Kidney epithelial cell (primary cell): ENCODE measurements around the gene PEA15. TPM values are rescaled to one million over a fixed set of nuclear protein-coding genes. Genes with fewer than 3 reads are reported as not detected.

Source experiments
- DNase-seq: peaks from one replicate; pipeline ENCODE4 v3.0.0-alpha.2; 2010; ENCODE audit warnings: low read depth
- H3K27me3 ChIP-seq: 2 replicates; pipeline ENCODE4 v1.6.0; 2011; ENCODE audit warnings: low read length; ENCODE audit not compliant: control insufficient read depth, insufficient read depth
- H3K36me3 ChIP-seq: 2 replicates; pipeline ENCODE4 v1.5.1; 2011; ENCODE audit warnings: low read length; ENCODE audit not compliant: control insufficient read depth, insufficient read depth
- H3K4me3 ChIP-seq: 2 replicates; pipeline ENCODE4 v1.5.1; 2011; ENCODE audit warnings: low read depth, mild to moderate bottlenecking, control low read depth, low read length
- total RNA-seq: library from RNA; depleted of rRNA; stranded (reverse); fragments of >200 nt; gene quantifications from 2 replicates; pipeline ENCODE4 v1.2.3, GENCODE V29; 2015
- TF ChIP-seq, protein P1 (sequence below): IDR thresholded peaks from 2 replicates; pipeline ENCODE4 v1.5.1; 2011; ENCODE audit warnings: mild to moderate bottlenecking, moderate library complexity, low read length, control low read depth, inconsistent platforms; ENCODE audit not compliant: insufficient read depth, poor library complexity, severe bottlenecking

The PEA15 gene
- total RNA-seq, 1 donor from 2014 or later, result 139 TPM

DNA sequence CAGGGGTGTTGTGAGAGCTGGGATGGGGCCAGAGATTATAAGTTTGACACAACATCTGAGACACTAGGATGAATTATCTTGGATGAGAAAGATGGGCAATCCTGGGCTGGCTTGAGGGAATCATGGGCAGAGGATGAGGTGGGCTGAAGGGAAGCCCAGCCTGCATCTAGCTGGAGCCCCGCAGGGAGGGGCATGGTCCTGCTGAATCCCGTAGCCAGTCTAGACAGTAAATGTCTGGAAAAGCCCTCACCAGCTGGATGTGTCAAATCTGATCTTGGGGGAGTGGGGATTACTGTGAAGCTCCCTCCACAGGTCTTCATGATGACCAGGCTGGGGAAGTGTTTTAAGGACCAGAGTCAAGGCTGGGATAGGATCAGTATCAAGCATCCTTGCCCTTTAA, 18.5 kb upstream of the PEA15 start:
- TF ChIP-seq, protein P1, sequence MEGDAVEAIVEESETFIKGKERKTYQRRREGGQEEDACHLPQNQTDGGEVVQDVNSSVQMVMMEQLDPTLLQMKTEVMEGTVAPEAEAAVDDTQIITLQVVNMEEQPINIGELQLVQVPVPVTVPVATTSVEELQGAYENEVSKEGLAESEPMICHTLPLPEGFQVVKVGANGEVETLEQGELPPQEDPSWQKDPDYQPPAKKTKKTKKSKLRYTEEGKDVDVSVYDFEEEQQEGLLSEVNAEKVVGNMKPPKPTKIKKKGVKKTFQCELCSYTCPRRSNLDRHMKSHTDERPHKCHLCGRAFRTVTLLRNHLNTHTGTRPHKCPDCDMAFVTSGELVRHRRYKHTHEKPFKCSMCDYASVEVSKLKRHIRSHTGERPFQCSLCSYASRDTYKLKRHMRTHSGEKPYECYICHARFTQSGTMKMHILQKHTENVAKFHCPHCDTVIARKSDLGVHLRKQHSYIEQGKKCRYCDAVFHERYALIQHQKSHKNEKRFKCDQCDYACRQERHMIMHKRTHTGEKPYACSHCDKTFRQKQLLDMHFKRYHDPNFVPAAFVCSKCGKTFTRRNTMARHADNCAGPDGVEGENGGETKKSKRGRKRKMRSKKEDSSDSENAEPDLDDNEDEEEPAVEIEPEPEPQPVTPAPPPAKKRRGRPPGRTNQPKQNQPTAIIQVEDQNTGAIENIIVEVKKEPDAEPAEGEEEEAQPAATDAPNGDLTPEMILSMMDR, result no peak
- H3K36me3 ChIP-seq, result no peaks in the 10 kb centered on the region
- DNase-seq, result no peak
- H3K4me3 ChIP-seq, result no peak overlapping the region
- peaks cover 7% of the 10 kb centered on the region for H3K27me3 ChIP-seq

DNA sequence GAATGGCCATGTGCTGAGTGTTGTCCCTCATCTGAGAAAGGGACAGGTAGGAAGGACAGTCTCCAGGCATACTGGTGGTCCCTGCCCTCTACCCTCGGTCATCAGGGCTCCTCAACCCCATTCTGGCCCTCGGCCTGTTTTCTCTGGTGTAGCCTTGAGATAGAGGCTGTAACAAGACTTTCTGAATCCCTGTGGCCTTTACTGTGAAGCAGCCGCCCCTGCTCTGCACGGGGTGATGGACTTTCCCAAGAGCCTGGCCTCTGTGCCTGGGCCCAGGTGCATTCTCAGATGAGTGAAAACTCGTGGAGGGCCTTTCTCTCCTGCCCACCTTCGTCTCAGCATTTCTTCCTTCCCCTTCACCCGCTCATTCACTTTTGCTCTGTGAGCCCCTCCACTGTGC, 17.8 kb upstream of the PEA15 start:
- Histone ChIP-seq H3K36me3 (no peaks in the 10 kb centered on the region), H3K27me3 (peaks cover 7% of the 10 kb centered on the region), H3K4me3 (no peak overlapping the region)
- DNase-seq, result no peak
- TF ChIP-seq, protein P1, result no peak

DNA sequence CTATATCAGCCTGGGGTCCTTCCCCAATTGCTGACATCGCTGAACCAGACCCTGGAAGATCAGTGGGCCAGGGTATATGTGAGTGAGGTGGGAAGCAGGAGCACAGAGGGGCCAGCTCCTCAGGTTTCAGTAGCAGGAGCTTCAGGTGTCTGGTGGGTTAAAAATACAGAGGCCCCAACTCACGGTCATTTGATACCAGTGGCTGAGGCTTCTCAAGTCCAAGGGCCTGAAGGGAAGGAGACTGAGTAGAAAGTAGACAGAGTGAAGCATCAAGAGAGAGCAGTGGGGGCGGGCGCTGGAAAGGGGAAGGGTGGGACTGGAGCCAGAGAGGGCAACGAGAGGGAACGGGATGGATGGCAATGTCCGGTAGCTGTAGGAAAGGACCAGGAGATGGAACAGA, 16.8 kb upstream of the PEA15 start:
- TF ChIP-seq, protein P1, result no peak
- H3K27me3 ChIP-seq, result peaks cover 7% of the 10 kb centered on the region
- no peak for DNase-seq
- H3K4me3 ChIP-seq, result no peak overlapping the region
- H3K36me3 ChIP-seq, result no peaks in the 10 kb centered on the region

DNA sequence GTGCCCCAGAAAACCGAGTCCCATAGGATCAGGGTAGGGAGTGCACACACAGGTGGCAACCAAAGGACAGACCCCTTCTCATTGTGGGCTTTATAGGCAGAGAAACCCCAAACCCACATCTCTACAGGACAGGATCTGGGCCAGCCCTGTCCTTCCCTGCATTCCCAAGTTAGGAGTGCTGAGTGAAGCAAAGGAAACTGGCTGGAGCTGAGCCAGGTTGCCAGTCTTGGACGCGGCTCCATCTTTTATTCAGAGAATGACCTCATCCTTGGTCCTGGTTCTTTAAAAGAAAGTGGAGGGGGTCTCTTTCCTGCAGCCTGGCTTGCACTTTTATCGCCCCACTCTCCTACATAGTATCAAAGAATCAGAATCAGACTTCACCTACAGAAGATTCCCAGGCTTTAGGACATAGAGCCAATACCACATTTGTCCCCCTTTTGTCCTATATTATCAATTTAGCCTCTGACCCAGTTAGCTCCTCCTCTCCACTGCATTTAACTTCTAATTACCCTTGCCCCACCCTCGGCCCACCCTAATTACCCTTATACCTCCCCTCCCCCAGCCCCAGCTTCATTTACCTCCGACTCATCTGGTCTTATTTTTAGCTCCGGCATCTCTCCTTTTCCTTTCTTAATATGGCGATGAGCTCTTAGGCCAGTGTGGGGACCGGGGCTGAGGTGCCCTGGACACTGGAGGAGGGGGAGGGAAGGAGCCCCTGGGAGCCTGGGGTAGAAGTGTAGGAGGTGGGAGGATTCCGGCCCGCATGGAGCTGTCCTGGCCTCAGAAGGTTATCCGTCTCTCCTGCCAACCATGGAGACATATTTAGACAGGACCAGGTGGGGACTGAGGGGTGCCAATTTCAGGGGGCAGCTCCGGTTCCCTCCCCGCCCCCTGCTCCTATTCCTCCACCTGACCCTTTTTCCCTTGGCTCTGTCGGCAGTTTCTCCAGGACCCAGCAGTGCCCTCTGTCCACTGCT, 15.2 kb upstream of the PEA15 start, which contains the start of gene CASQ1:
Gene CASQ1 (plus strand): TSS at position 927 of the 977 bp plus-strand sequence. CDS start 177 bp downstream, outside the sequence.
- Histone ChIP-seq H3K27me3 (peaks cover 11% of the 10 kb centered on the region), H3K36me3 (no peaks in the 10 kb centered on the region), H3K4me3 (no peak within 1 kb of the TSS)
- DNase-seq, result no peak
- TF ChIP-seq, protein P1, result no peak

DNA sequence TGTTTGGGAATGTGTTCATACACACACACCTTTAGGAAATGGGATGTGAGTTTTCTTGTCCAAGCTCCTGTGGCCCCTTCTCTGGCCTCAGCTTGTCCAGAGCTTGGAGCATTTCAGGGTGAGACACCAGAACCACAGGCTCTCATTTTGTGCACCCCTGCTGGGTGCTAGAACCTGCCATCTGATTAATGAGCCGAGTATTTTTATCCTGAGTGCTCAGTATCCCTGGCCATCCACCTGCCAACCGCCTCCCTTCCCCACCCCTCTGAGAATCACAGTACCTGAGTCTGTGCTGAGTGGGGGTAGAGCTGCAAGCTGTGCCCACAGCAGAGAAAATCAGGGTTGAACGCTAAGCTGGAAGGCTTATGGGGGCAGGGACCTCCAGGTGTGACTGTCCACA, 13.4 kb upstream of the PEA15 start:
- TF ChIP-seq, protein P1, result no peak
- H3K4me3 ChIP-seq, result no peak overlapping the region
- H3K36me3 ChIP-seq, result no peaks in the 10 kb centered on the region
- H3K27me3 ChIP-seq, result peaks cover 12% of the 10 kb centered on the region
- no peak for DNase-seq

DNA sequence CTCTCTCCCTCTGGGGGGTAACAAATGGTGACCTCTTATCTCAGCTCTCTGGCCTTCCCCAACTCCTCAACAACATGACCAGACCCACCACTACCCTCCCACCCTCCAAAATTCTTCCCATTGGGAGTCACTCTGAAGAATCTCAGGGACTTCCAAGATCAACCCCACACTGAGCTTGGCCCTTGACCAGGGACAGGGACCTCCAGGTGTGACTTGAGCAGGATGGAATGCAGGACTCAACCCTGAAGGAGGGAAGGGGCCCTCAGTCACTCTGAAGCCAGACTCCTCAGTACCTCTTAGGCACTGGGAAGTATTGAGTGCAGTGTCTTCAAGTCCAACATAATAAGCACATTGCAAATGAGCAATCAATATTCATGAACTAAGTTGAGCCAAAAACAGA, 12.9 kb upstream of the PEA15 start:
- TF ChIP-seq, protein P1, result no peak
- no peaks in the 10 kb centered on the region for H3K36me3 ChIP-seq
- no peak overlapping the region for H3K4me3 ChIP-seq
- no peak for DNase-seq
- peaks cover 8% of the 10 kb centered on the region for H3K27me3 ChIP-seq
